ENCODE data around the gene ADCY5.

- TF ChIP-seq, protein P1, sequence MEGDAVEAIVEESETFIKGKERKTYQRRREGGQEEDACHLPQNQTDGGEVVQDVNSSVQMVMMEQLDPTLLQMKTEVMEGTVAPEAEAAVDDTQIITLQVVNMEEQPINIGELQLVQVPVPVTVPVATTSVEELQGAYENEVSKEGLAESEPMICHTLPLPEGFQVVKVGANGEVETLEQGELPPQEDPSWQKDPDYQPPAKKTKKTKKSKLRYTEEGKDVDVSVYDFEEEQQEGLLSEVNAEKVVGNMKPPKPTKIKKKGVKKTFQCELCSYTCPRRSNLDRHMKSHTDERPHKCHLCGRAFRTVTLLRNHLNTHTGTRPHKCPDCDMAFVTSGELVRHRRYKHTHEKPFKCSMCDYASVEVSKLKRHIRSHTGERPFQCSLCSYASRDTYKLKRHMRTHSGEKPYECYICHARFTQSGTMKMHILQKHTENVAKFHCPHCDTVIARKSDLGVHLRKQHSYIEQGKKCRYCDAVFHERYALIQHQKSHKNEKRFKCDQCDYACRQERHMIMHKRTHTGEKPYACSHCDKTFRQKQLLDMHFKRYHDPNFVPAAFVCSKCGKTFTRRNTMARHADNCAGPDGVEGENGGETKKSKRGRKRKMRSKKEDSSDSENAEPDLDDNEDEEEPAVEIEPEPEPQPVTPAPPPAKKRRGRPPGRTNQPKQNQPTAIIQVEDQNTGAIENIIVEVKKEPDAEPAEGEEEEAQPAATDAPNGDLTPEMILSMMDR (IDR thresholded peaks at IDR 0.05): no peak
- no peak for TF ChIP-seq POLR2A (IDR thresholded peaks at IDR 0.05)
These were observed 6.0 kb downstream of the ADCY5 start for GRCh38 chr3:123442908-123443307.

Data from Peyer's patch (tissue), 4 donors.